GM10847 (cell line): Measurements from ENCODE around the gene PRRC2A.
A peak's percentile ranks its signal among the peaks of the same experiment; 100 is the strongest.

Experiments used
- POLR2A ChIP-seq: IDR thresholded peaks from 2 replicates; pipeline ENCODE4 v1.6.1; 2011; ENCODE audit not compliant: insufficient read length; ENCODE audit errors: extremely low read depth

Gene PRRC2A

DNA sequence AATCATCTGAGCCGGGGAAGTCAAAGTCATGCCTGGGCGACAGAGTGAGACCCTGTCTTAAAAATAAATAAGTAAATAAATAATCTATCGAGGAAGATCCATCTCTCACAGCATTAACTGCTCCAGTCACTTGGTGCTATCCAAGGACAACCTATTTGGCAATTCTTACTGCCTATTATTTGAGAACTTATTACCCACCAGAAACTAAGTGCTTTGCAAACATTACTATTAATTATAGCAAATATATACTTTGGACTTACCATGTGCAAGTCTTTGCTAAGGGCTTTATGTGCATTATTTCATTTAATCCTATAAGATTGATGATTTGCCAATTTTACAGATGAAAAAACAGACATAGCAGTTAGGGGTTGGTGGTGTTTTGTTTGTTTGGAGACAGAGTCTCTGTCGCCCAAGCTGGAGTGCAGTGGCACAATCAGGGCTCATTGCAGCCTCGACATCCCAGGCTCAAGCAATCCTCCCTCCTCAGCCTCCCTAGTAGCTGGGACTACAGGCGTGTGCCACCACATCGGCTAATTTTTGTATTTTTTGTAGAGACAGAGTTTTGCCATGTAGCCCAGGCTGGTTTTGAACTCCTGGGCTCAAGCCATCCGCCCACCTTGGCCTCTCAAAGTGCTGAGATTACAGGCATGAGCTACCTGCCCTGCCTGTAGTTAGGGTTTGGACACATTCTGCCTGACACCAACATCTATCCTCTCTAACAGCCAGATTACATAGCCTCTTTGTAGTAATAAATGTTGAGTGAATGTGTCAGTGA, 34.2 kb downstream of the PRRC2A start:
- TF ChIP-seq POLR2A, result no peak

DNA sequence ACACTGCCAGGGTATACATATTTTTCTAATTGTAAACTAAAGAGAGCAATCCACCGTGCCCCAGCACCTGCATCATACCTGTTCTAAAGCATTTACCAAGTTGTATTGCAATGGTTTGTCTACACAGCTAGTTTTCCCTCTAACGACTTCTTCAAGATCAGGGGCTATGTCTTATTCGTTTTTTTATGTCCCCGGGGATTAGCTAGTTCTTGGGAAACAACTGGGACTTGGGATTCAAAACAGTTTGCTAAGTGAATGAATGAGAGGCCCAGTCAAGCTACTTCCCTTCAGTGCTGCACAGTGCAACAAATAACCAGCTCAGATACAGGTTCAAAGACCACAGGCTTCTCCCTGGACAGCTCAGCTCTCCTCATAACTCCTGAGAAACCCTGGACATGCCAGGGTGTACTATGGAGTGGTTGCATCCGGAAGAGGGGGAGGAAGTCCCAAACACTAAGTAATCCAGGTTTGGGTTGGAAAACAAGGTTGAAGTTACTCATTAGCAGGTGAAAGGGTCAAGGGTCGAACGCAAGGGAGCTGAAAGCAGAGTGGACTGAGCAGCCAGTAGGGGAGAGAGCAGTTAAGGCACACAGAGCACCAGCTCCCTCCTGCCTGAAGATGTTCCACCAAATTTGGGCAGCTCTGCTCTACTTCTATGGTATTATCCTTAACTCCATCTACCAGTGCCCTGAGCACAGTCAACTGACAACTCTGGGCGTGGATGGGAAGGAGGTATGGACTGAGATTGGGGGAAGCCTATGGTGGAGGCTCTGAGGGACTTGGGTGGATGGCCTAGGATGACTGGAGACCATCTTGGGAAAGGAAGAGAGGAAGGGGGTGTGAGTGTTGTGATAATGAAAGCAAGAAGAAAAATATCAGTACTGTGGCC, 35.1 kb downstream of the PRRC2A start, which contains the start of gene APOM:
APOM (plus strand) TSS at position 546 of the 889 bp plus-strand sequence; CDS start at position 619, 73 bp downstream.
- TF ChIP-seq POLR2A, result no peak

DNA sequence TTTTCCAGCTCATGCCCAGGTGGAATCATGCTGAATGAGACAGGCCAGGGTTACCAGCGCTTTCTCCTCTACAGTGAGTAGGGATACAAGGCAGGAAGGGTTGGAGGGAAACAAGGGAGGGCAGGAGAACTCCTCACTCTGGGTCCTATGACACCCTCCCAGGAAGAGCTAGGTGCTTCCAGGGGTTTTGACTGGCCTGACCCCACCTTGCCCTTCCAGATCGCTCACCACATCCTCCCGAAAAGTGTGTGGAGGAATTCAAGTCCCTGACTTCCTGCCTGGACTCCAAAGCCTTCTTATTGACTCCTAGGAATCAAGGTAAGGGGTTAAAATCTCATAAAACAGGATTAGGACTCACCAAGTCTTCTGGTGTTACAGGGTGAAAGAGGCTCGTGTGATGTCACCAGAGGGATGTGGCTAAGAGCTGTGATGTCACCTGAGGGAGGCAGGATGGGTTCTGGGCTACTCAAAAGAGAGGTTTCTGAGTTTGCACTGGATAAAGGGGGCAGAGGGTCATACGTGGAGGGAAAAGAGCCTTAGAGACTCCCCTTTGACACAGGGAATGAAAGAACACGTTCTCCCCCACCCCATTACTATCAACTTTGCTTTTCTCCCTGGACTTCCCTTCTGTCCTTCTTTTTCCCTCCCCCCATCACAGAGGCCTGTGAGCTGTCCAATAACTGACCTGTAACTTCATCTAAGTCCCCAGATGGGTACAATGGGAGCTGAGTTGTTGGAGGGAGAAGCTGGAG, 37.1 kb downstream of the PRRC2A start:
- no peak for TF ChIP-seq POLR2A

DNA sequence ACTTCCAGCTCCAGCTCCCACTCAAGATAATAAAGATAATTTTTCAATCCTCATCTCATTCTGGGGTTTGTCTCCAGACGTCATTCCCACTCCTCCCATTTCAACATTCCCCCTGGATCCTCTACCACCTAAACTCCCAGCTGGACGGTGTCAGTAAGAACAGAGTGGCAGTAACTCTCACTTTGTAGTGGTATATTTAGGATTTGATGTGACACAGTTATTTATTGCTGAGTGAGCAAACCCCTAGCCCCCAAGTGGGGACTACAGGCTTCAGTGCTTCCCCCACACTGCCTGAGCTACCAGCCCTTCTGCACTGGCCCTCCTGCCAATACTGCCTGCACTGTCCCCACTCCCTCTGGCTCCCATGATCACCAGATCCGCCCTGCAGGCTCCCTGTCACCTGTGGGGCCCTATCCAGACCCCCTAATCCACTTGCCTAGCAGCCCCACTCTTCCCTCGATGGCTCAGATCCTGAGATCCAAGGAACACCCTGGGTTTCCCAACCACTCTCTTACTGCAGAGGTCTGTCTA, 37.7 kb downstream of the PRRC2A start:
- no peak for TF ChIP-seq POLR2A

DNA sequence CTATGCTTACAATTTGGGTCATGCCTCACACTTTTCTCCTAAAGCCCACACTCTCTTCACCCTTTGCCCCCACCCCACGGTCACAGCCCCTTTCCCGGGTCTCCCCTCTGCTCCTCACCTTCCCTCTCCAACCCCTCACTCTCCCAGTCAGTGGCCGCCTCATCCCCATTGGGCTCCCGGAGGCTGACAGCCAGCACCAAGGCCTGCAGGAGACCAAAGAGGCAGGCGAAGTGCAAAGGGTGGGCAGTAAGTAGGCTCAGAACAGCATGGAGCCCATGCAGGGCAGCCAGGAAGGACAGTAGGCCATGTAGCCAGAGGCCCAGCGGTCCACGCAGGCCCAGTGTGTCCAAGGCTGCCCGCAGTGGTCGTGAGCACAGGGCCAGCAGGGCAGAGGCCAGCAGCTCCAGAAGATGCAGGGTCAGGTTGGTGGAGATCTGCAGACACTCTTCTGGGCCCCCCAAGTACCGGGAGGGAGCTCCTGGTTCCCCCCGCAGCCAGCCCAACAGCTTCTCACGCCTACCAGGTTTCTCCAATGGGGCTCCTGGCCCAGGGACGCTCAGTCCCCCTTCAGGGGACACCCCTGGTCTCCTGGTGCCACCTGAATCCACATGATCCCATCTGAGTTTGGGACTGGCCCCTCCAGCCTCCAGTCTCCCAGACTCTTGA, 38.6 kb downstream of the PRRC2A start:
- TF ChIP-seq POLR2A, result no peak

DNA sequence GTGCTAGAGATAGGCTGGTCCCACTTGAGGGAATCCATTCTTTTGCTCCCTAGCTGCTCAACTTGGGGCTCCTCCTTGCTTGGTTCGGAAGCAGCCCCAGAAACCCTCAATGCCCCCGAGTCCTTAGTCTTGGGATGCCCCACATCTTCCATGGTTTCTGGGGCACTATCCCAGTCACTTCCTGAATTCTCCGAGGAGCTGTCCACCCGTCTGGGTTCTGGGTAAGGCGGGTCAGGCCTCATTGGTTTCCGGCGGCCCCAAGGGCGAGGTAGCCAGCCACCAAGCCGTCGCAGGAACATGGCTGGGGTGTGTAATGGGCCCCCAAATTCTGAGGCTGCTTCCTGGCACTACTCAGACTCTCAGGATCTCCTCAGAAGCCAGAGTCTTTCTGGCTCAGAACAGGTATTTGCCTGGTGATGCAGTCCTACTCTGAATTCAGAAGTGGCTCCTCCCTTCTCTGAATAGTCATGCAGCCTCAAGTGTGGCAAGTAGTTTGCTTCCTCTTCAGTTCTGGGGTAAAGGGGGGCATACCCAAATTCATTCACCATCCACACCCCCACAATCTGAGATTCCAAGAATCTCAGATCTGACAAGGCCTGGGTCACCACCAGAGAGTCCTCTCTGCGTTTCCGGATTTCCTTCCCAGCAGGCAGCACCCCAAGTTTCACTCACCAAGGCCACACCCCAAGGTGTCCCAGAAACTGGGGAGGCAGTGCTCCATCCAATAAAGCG, 39.3 kb downstream of the PRRC2A start:
- TF ChIP-seq POLR2A, result no peak

DNA sequence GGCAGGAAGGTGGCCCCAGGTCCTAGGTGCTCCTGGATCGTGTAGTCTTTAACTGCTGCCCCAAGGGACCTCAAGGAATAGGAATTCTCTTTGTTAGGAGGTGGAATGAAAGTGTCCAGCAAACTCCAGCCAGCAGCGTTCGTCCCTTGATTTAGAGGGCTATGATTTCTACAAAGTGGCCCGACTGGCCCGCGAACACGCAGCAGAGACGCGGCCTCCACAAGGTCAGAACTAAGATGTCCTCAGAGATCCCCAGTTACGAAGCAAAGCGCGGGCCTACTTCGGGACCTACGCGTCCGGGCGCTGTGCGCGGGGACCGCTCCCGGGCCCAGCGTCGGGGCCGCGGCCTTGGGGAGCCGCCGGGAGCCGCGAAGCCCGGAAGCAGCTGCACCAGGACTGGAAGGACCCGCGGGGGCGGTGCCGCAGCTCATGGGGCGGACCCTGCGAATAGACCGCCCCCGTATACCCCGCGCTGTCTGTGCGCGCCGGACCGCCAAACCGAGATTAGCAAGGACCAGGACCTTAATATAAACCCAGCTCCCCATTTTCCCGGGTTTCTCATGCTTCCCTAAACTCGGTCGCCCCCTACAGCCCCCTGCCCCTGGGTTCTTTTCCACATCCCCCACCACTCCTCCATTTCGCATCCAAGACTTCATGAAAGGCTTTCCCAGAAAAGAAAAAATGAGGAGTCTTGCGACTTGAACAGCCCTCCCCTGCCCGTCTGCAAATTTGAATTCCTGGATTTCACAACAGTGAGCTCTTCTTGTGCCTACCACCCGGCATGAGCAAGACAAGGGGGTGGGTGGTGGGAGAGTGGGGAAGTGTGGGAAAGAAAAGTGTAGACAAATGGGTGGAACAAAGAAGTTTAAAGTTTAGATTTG, 40.1 kb downstream of the PRRC2A start, which contains the start of gene C6orf47:
C6orf47 (minus strand) TSS at position 398 of the 881 bp plus-strand sequence. CDS start 831 bp downstream, outside the sequence.
- peak; percentile 92 for TF ChIP-seq POLR2A

DNA sequence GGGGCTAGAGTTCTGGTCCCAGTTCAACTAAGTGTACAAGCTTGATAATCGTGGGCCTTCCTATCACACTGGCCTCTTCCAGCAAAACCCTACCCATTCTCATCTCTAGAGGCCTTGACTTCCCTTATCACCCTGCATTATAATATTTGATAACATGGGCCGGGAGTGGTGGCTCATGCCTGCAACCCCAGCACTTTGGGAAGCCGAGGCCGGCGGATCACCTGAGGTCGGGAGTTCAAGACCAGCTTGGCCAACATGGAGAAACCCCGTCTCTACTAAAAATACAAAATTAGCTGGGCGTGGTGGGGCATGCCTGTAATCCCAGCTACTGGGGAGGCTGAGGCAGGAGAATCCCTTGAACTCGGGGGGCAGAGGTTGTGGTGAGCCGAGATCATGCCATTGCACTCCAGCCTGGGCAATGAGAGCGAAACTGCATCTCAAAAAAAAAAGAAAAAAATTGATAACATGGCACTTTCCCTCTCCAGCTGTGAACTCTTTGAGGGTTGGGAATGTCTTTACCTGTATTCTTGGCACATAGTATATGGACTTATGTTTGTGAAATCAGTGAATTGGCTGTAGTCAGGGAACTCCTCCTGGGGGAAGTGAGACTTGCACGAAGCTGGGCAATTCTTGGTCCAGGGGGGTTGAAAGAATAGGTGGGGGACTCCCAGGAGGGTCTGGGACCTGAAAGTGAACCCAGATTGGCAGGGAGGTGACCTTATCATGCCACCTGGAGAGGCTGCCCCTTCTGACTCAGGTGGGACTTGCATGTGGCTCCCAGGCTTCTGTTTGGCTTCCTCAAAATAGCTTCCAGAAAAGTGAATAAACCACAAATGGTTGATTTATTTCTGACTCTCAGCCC, 41.0 kb downstream of the PRRC2A start:
- no peak for TF ChIP-seq POLR2A

DNA sequence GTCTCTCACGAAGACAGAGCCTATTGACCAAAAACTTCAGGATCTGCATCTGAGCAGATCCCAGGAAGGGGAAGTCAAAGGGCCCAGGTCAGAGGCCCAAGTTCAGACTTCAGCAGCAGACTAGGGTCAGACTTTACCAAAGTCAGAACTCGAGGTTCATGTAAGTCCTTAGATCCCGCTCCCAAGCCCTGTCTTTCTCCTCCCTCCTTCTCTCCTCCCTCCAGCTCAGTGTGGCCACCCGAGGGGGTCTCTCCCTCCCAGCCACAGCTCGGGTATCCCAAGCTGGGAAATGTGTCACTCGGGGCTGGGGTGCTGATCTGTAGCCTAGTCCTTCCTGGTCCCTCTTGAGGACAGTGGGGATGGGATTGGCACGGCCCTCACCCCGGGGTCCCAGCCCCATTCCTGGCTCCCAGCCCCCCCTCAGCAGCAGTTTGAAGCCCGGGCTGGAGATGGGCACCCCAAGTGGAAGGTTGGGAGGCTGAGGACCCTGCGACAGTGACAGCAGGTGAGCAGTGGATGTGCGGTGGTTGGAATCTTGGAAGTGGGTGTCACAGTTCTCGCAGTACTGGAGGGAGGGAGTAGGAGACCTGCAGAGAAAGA, 41.7 kb downstream of the PRRC2A start:
- TF ChIP-seq POLR2A, result no peak

DNA sequence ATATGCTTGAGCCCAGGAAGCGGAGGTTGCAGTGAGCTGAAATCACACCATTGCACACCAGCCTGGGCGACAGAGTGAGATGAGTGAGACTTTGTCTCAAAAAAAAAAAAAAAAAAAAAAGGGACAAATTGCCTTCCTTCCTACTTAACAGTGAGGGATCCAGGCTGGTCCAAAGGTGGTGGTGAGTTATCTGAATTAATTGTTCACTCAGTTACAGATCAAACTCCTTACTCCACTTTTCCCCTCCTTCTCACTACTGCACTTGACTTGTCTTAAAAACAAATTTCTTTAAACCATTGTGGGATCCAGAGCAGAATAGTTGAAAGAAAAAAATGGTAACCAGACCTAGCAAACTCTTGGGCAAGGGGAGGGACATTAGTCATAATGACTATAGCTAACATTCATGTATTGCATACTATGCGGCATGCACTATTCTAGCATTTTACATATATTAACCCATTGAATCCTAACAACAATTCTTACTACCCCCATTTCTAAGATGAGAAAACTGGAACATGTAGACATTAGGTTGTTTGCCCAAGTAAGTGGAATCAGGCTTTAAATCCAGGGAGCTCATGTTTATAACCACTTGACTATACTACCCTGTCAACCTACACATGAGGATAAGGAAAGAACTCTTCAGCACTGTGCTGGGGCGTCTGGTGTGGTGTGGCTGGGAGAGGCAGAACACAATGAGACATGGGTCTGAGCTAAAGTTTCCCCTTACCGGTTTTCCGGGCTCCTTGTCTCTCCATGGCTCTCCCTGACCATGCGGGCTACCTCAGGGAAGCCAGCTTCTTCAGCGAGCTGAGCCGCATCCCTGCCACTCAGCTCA, 42.8 kb downstream of the PRRC2A start:
- TF ChIP-seq POLR2A, result no peak
